ENCODE results near the gene CREB5.

Gene CREB5

GRCh38 chr7:28753613-28754012 lies 341.3 kb downstream of the CREB5 start:
- DNase-seq: no peak
- in situ Hi-C loops (cut with HindIII; ENCODE audit: low pct_ligation_motif_present, low pct_unique_long_range_greater_than_20kb, low sequenced_read_pairs): no loop called here

- in situ Hi-C loops (cut with HindIII; ENCODE audit: low pct_ligation_motif_present, low pct_unique_long_range_greater_than_20kb, low sequenced_read_pairs): no loop called here
- DNase-seq: peak; percentile 63
Observed at GRCh38 chr7:28754027-28754426, 341.7 kb downstream of the CREB5 start.

GRCh38 chr7:28754447-28754846 lies 342.1 kb downstream of the CREB5 start:
- in situ Hi-C loops (cut with HindIII; ENCODE audit: low pct_ligation_motif_present, low pct_unique_long_range_greater_than_20kb, low sequenced_read_pairs): no loop called here
- DNase-seq: no peak

- DNase-seq: peak; percentile 46
- in situ Hi-C loops (cut with HindIII; ENCODE audit: low pct_ligation_motif_present, low pct_unique_long_range_greater_than_20kb, low sequenced_read_pairs): no loop called here
Observed at GRCh38 chr7:28755255-28755654, 342.9 kb downstream of the CREB5 start.

GRCh38 chr7:28758186-28758585 lies 345.9 kb downstream of the CREB5 start:
- DNase-seq: no peak
- in situ Hi-C loops (cut with HindIII; ENCODE audit: low pct_ligation_motif_present, low pct_unique_long_range_greater_than_20kb, low sequenced_read_pairs): no loop called here

- DNase-seq: no peak
- in situ Hi-C loops (cut with HindIII; ENCODE audit: low pct_ligation_motif_present, low pct_unique_long_range_greater_than_20kb, low sequenced_read_pairs): no loop called here
Observed at GRCh38 chr7:28759475-28759971, 347.2 kb downstream of the CREB5 start.

GRCh38 chr7:28761505-28761904 lies 349.2 kb downstream of the CREB5 start:
- DNase-seq: no peak
- in situ Hi-C loops (cut with HindIII; ENCODE audit: low pct_ligation_motif_present, low pct_unique_long_range_greater_than_20kb, low sequenced_read_pairs): no loop called here

- in situ Hi-C loops (cut with HindIII; ENCODE audit: low pct_ligation_motif_present, low pct_unique_long_range_greater_than_20kb, low sequenced_read_pairs): no loop called here
Observed at GRCh38 chr7:28762651-28763050, 350.3 kb downstream of the CREB5 start.

GRCh38 chr7:28766359-28766758 lies 354.0 kb downstream of the CREB5 start:
- in situ Hi-C loops (cut with HindIII; ENCODE audit: low pct_ligation_motif_present, low pct_unique_long_range_greater_than_20kb, low sequenced_read_pairs): no loop called here
- DNase-seq: no peak

More at GRCh38 chr7:28762651-28763050, 350.3 kb downstream of the CREB5 start:
- no peak for DNase-seq

GRCh38 chr7:28767356-28767755 lies 355.0 kb downstream of the CREB5 start:
- no peak for DNase-seq
- in situ Hi-C loops (cut with HindIII; ENCODE audit: low pct_ligation_motif_present, low pct_unique_long_range_greater_than_20kb, low sequenced_read_pairs): no loop called here

- no peak for DNase-seq
- in situ Hi-C loops (cut with HindIII; ENCODE audit: low pct_ligation_motif_present, low pct_unique_long_range_greater_than_20kb, low sequenced_read_pairs): no loop called here
Observed at GRCh38 chr7:28768577-28769147, 356.3 kb downstream of the CREB5 start.

- DNase-seq: no peak
- in situ Hi-C loops (cut with HindIII; ENCODE audit: low pct_ligation_motif_present, low pct_unique_long_range_greater_than_20kb, low sequenced_read_pairs): no loop called here
Observed at GRCh38 chr7:28771906-28772622, 359.7 kb downstream of the CREB5 start.

- DNase-seq: no peak
- in situ Hi-C loops (cut with HindIII; ENCODE audit: low pct_ligation_motif_present, low pct_unique_long_range_greater_than_20kb, low sequenced_read_pairs): no loop called here
Observed at GRCh38 chr7:28773423-28774145, 361.3 kb downstream of the CREB5 start.

- DNase-seq: no peak
- in situ Hi-C loops (cut with HindIII; ENCODE audit: low pct_ligation_motif_present, low pct_unique_long_range_greater_than_20kb, low sequenced_read_pairs): no loop called here
Observed at GRCh38 chr7:28774261-28774988, 362.1 kb downstream of the CREB5 start.

- DNase-seq: no peak
- in situ Hi-C loops (cut with HindIII; ENCODE audit: low pct_ligation_motif_present, low pct_unique_long_range_greater_than_20kb, low sequenced_read_pairs): no loop called here
Observed at GRCh38 chr7:28776463-28777157, 364.3 kb downstream of the CREB5 start.

- no peak for DNase-seq
- in situ Hi-C loops (cut with HindIII; ENCODE audit: low pct_ligation_motif_present, low pct_unique_long_range_greater_than_20kb, low sequenced_read_pairs): no loop called here
Observed at GRCh38 chr7:28778786-28779185, 366.5 kb downstream of the CREB5 start.

- DNase-seq: no peak
- in situ Hi-C loops (cut with HindIII; ENCODE audit: low pct_ligation_motif_present, low pct_unique_long_range_greater_than_20kb, low sequenced_read_pairs): no loop called here
Observed at GRCh38 chr7:28779954-28780353, 367.6 kb downstream of the CREB5 start.

GRCh38 chr7:28782362-28782761 lies 370.0 kb downstream of the CREB5 start:
- in situ Hi-C loops (cut with HindIII; ENCODE audit: low pct_ligation_motif_present, low pct_unique_long_range_greater_than_20kb, low sequenced_read_pairs): no loop called here
- no peak for DNase-seq

Measured in ACHN (cell line).